Stimulated activated CD8-positive, alpha-beta memory T cell treated with anti-CD3 and anti-CD28 coated beads, Interleukin-2, amount 100 ng/mL, for 48 hours (primary cell): ENCODE results near the gene CACNA1C.
"Not testable (repeated sequence)": the region's sequence is repeated elsewhere in the genome, so short reads cannot be mapped to it uniquely, and the experiment has no call there.

ENCODE experiments used
- DNase-seq, 2 donors: peaks; one replicate each; pipeline ENCODE4 v3.0.0-alpha.2; 2020; ENCODE audit warnings: low read depth in 2 of 2

The CACNA1C gene

GRCh38 chr12:2112401-2112800 is 59.6 kb downstream of the CACNA1C start:
- DNase-seq, result no peak

GRCh38 chr12:2113119-2113912 is 60.5 kb downstream of the CACNA1C start:
- no peak for DNase-seq

- no peak for DNase-seq
Observed at GRCh38 chr12:2114071-2114470, 61.3 kb downstream of the CACNA1C start.

- no peak for DNase-seq
Observed at GRCh38 chr12:2115101-2115845, 62.5 kb downstream of the CACNA1C start.

GRCh38 chr12:2117541-2117940 is 64.8 kb downstream of the CACNA1C start:
- DNase-seq, result no peak

- no peak for DNase-seq
Observed at GRCh38 chr12:2118061-2118460, 65.3 kb downstream of the CACNA1C start.

- DNase-seq, result no peak
Observed at GRCh38 chr12:2118481-2119255, 65.9 kb downstream of the CACNA1C start.

- DNase-seq, result no peak
Observed at GRCh38 chr12:2119266-2119665, 66.5 kb downstream of the CACNA1C start.

- no peak for DNase-seq
Observed at GRCh38 chr12:2120982-2121758, 68.4 kb downstream of the CACNA1C start.

- no peak for DNase-seq
Observed at GRCh38 chr12:2124466-2125023, 71.8 kb downstream of the CACNA1C start.

GRCh38 chr12:2125651-2126522 is 73.1 kb downstream of the CACNA1C start:
- DNase-seq, result no peak

GRCh38 chr12:2126676-2127406 is 74.1 kb downstream of the CACNA1C start:
- no peak for DNase-seq

- DNase-seq, result no peak
Observed at GRCh38 chr12:2129076-2129475, 76.3 kb downstream of the CACNA1C start.

- DNase-seq, result not testable (repeated sequence)
Observed at GRCh38 chr12:2135661-2136418, 83.1 kb downstream of the CACNA1C start.

GRCh38 chr12:2136901-2137300 is 84.1 kb downstream of the CACNA1C start:
- DNase-seq, result no peak

- DNase-seq, result no peak
Observed at GRCh38 chr12:2137711-2138110, 84.9 kb downstream of the CACNA1C start.

- DNase-seq, result no peak
Observed at GRCh38 chr12:2138294-2138693, 85.5 kb downstream of the CACNA1C start.

- DNase-seq, result no peak
Observed at GRCh38 chr12:2138871-2139308, 86.1 kb downstream of the CACNA1C start.

GRCh38 chr12:2139651-2140050 is 86.9 kb downstream of the CACNA1C start:
- DNase-seq, result no peak
